ENCODE measurements around the gene VEGFC. TPM values are rescaled to one million over a fixed set of nuclear protein-coding genes. Genes with fewer than 3 reads are reported as not detected.

Gene VEGFC
- polyA plus RNA-seq, 1 of the 3 experiments (the other 2 are of a cell fraction) = 81.9 TPM

GRCh38 chr4:176760471-176760870 lies 32.3 kb downstream of the VEGFC start:
- Histone ChIP-seq H3K9me3 (0 out of 2 replicates have a peak, but pooled peaks cover 4% of the 10 kb centered on the region), H3K79me2 (ENCODE audit: insufficient read depth) (peaks cover 100% of the 10 kb centered on the region), H3K4me3 (ENCODE audit: low read depth in 2 of 2, low read length in 1 of 2) (no peak overlapping the region), H3K27me3 (ENCODE audit: insufficient read depth) (no peaks in the 10 kb centered on the region), H4K20me1 (ENCODE audit: insufficient read depth) (peaks cover 96% of the 10 kb centered on the region), H2AFZ (ENCODE audit: low read depth) (no peak overlapping the region), H3K4me2 (peak overlapping the region; percentile 60), H3K9ac (peak overlapping the region; percentile 40; the same call in 1 of the 2 replicates), H3K4me1 (ENCODE audit: control insufficient read depth in 1 of 2, insufficient read depth in 2 of 2, low read depth in 1 of 2, low read length in 1 of 2) (peaks cover 0 to 17% of the 10 kb centered on the region in 2 experiments; a peak in 3 of 4 replicates), H3K27ac (ENCODE audit: low read depth in 2 of 2, low read length in 1 of 2) (peak overlapping the region; percentile 39 to 82; a peak in 3 of 4 replicates), H3K9me2 (no peaks in the 10 kb centered on the region), H3K36me3 (replicated peaks in 1 of 2; ENCODE audit: control insufficient read depth in 1 of 2, insufficient read depth in 2 of 2, low read length in 1 of 2) (peaks cover 0 to 35% of the 10 kb centered on the region in 2 experiments), H3F3A (replicated peaks; ENCODE audit: insufficient read depth) (peaks cover 51% of the 10 kb centered on the region)
- ChIA-PET POLR2A (no interaction called here), CTCF (no interaction called here)
- TF ChIP-seq RXRA (IDR thresholded peaks at IDR 0.05; ENCODE audit: borderline replicate concordance, low read depth) = no peak
- TF ChIP-seq SIN3A (IDR thresholded peaks at IDR 0.05; ENCODE audit: borderline replicate concordance, low read depth, low read length) = no peak
- TF ChIP-seq YY1 (IDR thresholded peaks at IDR 0.05; ENCODE audit: low read depth) = no peak
- no peak for TF ChIP-seq ZBTB33 (IDR thresholded peaks at IDR 0.05; ENCODE audit: borderline replicate concordance, low read depth)
- no peak for TF ChIP-seq NRF1 (IDR thresholded peaks at IDR 0.05; ENCODE audit: low read depth, low read length)
- no peak for TF ChIP-seq TAF1 (IDR thresholded peaks at IDR 0.05; ENCODE audit: borderline replicate concordance, low read depth, low read length)
- no peak for TF ChIP-seq CHD2 (IDR thresholded peaks at IDR 0.05; ENCODE audit: low read length, partially characterized antibody)
- TF ChIP-seq FOXM1 (IDR thresholded peaks at IDR 0.05; ENCODE audit: low read depth) = no peak
- no peak for TF ChIP-seq NFIC (IDR thresholded peaks at IDR 0.05; ENCODE audit: borderline replicate concordance)
- no peak for TF ChIP-seq PBX3 (IDR thresholded peaks at IDR 0.05)
- TF ChIP-seq GABPA (IDR thresholded peaks at IDR 0.05; ENCODE audit: low read depth) = no peak; the same call in 1 of the 2 replicates
- TF ChIP-seq ELF1 (IDR thresholded peaks at IDR 0.05) = no peak
- no peak for TF ChIP-seq RCOR1 (IDR thresholded peaks at IDR 0.05; ENCODE audit: low read length)
- no peak for TF ChIP-seq POLR2AphosphoS5 (IDR thresholded peaks at IDR 0.05; ENCODE audit: low read depth, low read length)
- TF ChIP-seq REST (IDR thresholded peaks at IDR 0.05; ENCODE audit: low read depth, low read length) = no peak
- TF ChIP-seq USF1 (IDR thresholded peaks at IDR 0.05; ENCODE audit: borderline replicate concordance, low read depth) = no peak
- no peak for TF ChIP-seq MAX (IDR thresholded peaks at IDR 0.05; ENCODE audit: low read depth)
- TF ChIP-seq MXI1 (IDR thresholded peaks at IDR 0.05; ENCODE audit: low read depth, low read length) = no peak
- WGBS (ENCODE audit: low lambda C conversion rate) = 42% methylated on average over 3 of the region's 3 CpGs
- no peak for DNase-seq

Measured in SK-N-SH (cell line).